Fibroblast of mammary gland (primary cell): ENCODE results near the gene RAC3.

Experiments used
- DNase-seq: peaks from one replicate; pipeline ENCODE4 v3.0.0-alpha.2; 2010; ENCODE audit warnings: low read depth
- H3K4me3 ChIP-seq: 2 replicates; pipeline ENCODE4 v1.5.1; 2011; ENCODE audit warnings: low read depth, mild to moderate bottlenecking, low read length, moderate library complexity; ENCODE audit not compliant: control insufficient read depth
- CTCF ChIP-seq: conservative IDR thresholded peaks from 2 replicates; pipeline ENCODE4 v1.5.1; 2011; ENCODE audit warnings: low read depth, low read length, inconsistent platforms; ENCODE audit not compliant: control insufficient read depth, insufficient read depth

RAC3 gene

GRCh38 chr17:82021107-82021899 is 10.2 kb upstream of the RAC3 start:
- TF ChIP-seq CTCF: peak; percentile 66

GRCh38 chr17:82021900-82022309 is 9.6 kb upstream of the RAC3 start:
- DNase-seq: no peak
- TF ChIP-seq CTCF: no peak
- peak overlapping the region; percentile 75 for H3K4me3 ChIP-seq

More at GRCh38 chr17:82021107-82021899, 10.2 kb upstream of the RAC3 start:
- peak; percentile 76 for DNase-seq
- H3K4me3 ChIP-seq: peak overlapping the region; percentile 75

GRCh38 chr17:82022310-82022980 is 9.0 kb upstream of the RAC3 start, which contains the start of gene CENPX:
TSS of gene CENPX (minus strand) at chr17:82022878. CDS start at chr17:82022861, 17 bp downstream.
- DNase-seq: no peak

GRCh38 chr17:82022981-82023446 is 8.5 kb upstream of the RAC3 start, which contains the start of gene LRRC45:
TSS of gene LRRC45 (plus strand) at chr17:82023305. CDS start at chr17:82023644, 339 bp downstream.
- H3K4me3 ChIP-seq: peak within 1 kb of the TSS; percentile 75
- peak; percentile 99 for DNase-seq
- no peak for TF ChIP-seq CTCF

More at GRCh38 chr17:82022310-82022980, 9.0 kb upstream of the RAC3 start, which contains the start of gene CENPX:
- peak within 1 kb of the TSS; percentile 75 for H3K4me3 ChIP-seq
- no peak for TF ChIP-seq CTCF

- DNase-seq: no peak
- no peak for TF ChIP-seq CTCF
Measured at GRCh38 chr17:82023447-82024241, 7.8 kb upstream of the RAC3 start.

GRCh38 chr17:82024859-82025258 is 6.6 kb upstream of the RAC3 start:
- H3K4me3 ChIP-seq: no peak overlapping the region
- no peak for TF ChIP-seq CTCF
- DNase-seq: no peak

More at GRCh38 chr17:82023447-82024241, 7.8 kb upstream of the RAC3 start:
- peak overlapping the region; percentile 61 for H3K4me3 ChIP-seq
